OCI-LY1 (cell line): ENCODE results near the gene PRXL2C.
"Not testable (repeated sequence)": the region's sequence is repeated elsewhere in the genome, so short reads cannot be mapped to it uniquely, and the experiment has no call there.

Experiments used
- H2AFZ ChIP-seq: fragments of 200-600 bp; sonication (generic), shearing (Covaris generic); 2 replicates; pipeline ENCODE4 v1.6.0; 2014; ENCODE audit warnings: antibody characterized with exemption, mild to moderate bottlenecking, low read length
- H3F3A ChIP-seq: fragments of 200-600 bp; sonication (generic), shearing (Covaris generic); 2 replicates; pipeline ENCODE4 v1.6.0; 2014; ENCODE audit warnings: mild to moderate bottlenecking, antibody characterized with exemption, low read length, moderate library complexity; ENCODE audit not compliant: insufficient read depth
- H3K27ac ChIP-seq: fragments of 200-600 bp; sonication (generic); 2 replicates; pipeline ENCODE4 v1.5.1; 2014; ENCODE audit warnings: low read length, mixed run types, mild to moderate bottlenecking, low read depth; ENCODE audit not compliant: poor library complexity, severe bottlenecking
- H3K27me3 ChIP-seq: fragments of 200-600 bp; sonication (generic); 2 replicates; pipeline ENCODE4 v1.6.0; 2014; ENCODE audit warnings: antibody characterized with exemption, mild to moderate bottlenecking, low read length, moderate library complexity; ENCODE audit not compliant: insufficient read depth
- H3K36me3 ChIP-seq: fragments of 200-600 bp; sonication (generic); 2 replicates; pipeline ENCODE4 v1.6.1; 2014; ENCODE audit warnings: mild to moderate bottlenecking, antibody characterized with exemption, low read length, moderate library complexity, mixed read lengths; ENCODE audit not compliant: insufficient read depth
- H3K4me1 ChIP-seq: fragments of 200-600 bp; sonication (generic); 2 replicates; pipeline ENCODE4 v1.5.1; 2014; ENCODE audit warnings: mild to moderate bottlenecking, low read length, moderate library complexity; ENCODE audit not compliant: insufficient read depth, severe bottlenecking
- H3K4me2 ChIP-seq: fragments of 200-600 bp; sonication (generic), shearing (Covaris generic); 2 replicates; pipeline ENCODE4 v1.6.1; 2014; ENCODE audit warnings: low read length
- H3K4me3 ChIP-seq: fragments of 200-600 bp; sonication (generic); 2 replicates; pipeline ENCODE4 v1.5.1; 2014; ENCODE audit warnings: low read length, low read depth, mild to moderate bottlenecking, mixed read lengths; ENCODE audit not compliant: poor library complexity, severe bottlenecking
- H3K79me2 ChIP-seq: fragments of 200-600 bp; shearing (Covaris generic); 2 replicates; pipeline ENCODE4 v1.6.1; 2016; ENCODE audit warnings: mixed run types, low read length, mixed read lengths; ENCODE audit not compliant: insufficient read depth
- H3K9ac ChIP-seq: fragments of 200-600 bp; sonication (generic), shearing (Covaris generic); 2 replicates; pipeline ENCODE4 v1.6.1; 2014; ENCODE audit warnings: mild to moderate bottlenecking, low read length, mixed read lengths
- H3K9me2 ChIP-seq: fragments of 200-600 bp; sonication (generic), shearing (Covaris generic); 2 replicates; pipeline ENCODE4 v1.6.1; 2014; ENCODE audit warnings: low read depth, mild to moderate bottlenecking, low read length, mixed read lengths
- H3K9me3 ChIP-seq: fragments of 200-600 bp; shearing (Covaris generic); 2 replicates; pipeline ENCODE4 v1.6.1; 2014; ENCODE audit warnings: low read length, mixed read lengths
- H4K20me1 ChIP-seq: fragments of 200-600 bp; sonication (generic), shearing (Covaris generic); 2 replicates; pipeline ENCODE4 v1.6.0; 2016; ENCODE audit warnings: mild to moderate bottlenecking, low read length; ENCODE audit not compliant: insufficient read depth
- CTCF ChIP-seq: fragments of 200-600 bp; sonication (generic), shearing (Covaris generic); IDR thresholded peaks from 2 replicates; pipeline ENCODE4 v1.5.1; 2017; ENCODE audit warnings: mild to moderate bottlenecking, antibody characterized with exemption, low read length, moderate library complexity, mixed read lengths
- EZH2 ChIP-seq: fragments of 200-600 bp; sonication (generic), shearing (Covaris generic); IDR thresholded peaks from 2 replicates; pipeline ENCODE4 v1.8.0; 2017; ENCODE audit warnings: borderline replicate concordance, mixed run types, mild to moderate bottlenecking, antibody characterized with exemption, low read length, moderate library complexity, mixed read lengths

PRXL2C gene

GRCh38 chr9:96655198-96655851 lies at the start of gene PRXL2C:
PRXL2C (minus strand) TSS chr9:96655317; CDS start chr9:96655281, 36 bp downstream.
- Histone ChIP-seq H3K4me2 (peak within 1 kb of the TSS; percentile 72), H3K79me2 (no peaks in the 10 kb centered on the region), H3K4me1 (peaks cover 7% of the 10 kb centered on the region), H3K4me3 (peak within 1 kb of the TSS; percentile 72), H3K27ac (peak within 1 kb of the TSS; percentile 31), H3K36me3 (peaks cover 6% of the 10 kb centered on the region; the same call in 1 of the 2 replicates), H3F3A (peaks cover 3% of the 10 kb centered on the region; the same call in 1 of the 2 replicates), H3K9me2 (no peaks in the 10 kb centered on the region), H4K20me1 (no peaks in the 10 kb centered on the region), H2AFZ (peak within 1 kb of the TSS; percentile 91; the same call in 1 of the 2 replicates), H3K27me3 (no peaks in the 10 kb centered on the region), H3K9me3 (no peaks in the 10 kb centered on the region), H3K9ac (peak within 1 kb of the TSS; percentile 71)
- TF ChIP-seq CTCF (no peak), EZH2 (no peak)

GRCh38 chr9:96700721-96701375 lies 45.7 kb upstream of the PRXL2C start:
- not testable (repeated sequence) for H3K79me2 ChIP-seq, H3K9ac ChIP-seq, H2AFZ ChIP-seq, H3K27me3 ChIP-seq, H3K4me1 ChIP-seq, H3K9me2 ChIP-seq, H3K9me3 ChIP-seq, H3K4me3 ChIP-seq, H3K4me2 ChIP-seq, H3K27ac ChIP-seq, H3F3A ChIP-seq, H4K20me1 ChIP-seq, H3K36me3 ChIP-seq

- Histone ChIP-seq H3K79me2 (no peaks in the 10 kb centered on the region), H4K20me1 (no peaks in the 10 kb centered on the region), H3K27me3 (no peaks in the 10 kb centered on the region), H2AFZ (no peak overlapping the region), H3F3A (no peaks in the 10 kb centered on the region), H3K9me2 (no peaks in the 10 kb centered on the region), H3K9me3 (no peaks in the 10 kb centered on the region), H3K9ac (no peak overlapping the region), H3K4me3 (no peak overlapping the region), H3K4me1 (no peaks in the 10 kb centered on the region), H3K4me2 (no peak overlapping the region), H3K27ac (no peak overlapping the region), H3K36me3 (no peaks in the 10 kb centered on the region)
- TF ChIP-seq EZH2 (no peak), CTCF (no peak)
Observed at GRCh38 chr9:96691326-96691725, 36.2 kb upstream of the PRXL2C start.
